H54 (cell line): ENCODE measurements around the gene MARCKSL1.

Experiments
- DNase-seq: peaks from one replicate; pipeline ENCODE4 v3.0.0; 2011; ENCODE audit warnings: low spot score, mixed read lengths; ENCODE audit not compliant: insufficient read length
- FAIRE-seq: peaks from 3 replicates; lab custom pipeline; 2011; peaks lifted over from hg19 to GRCh38; lab: Jason Lieb, UNC
- POLR2A ChIP-seq: IDR thresholded peaks from 2 replicates; pipeline ENCODE4 v1.6.1; 2011; ENCODE audit warnings: low read depth, mild to moderate bottlenecking, low read length

Gene MARCKSL1

DNA sequence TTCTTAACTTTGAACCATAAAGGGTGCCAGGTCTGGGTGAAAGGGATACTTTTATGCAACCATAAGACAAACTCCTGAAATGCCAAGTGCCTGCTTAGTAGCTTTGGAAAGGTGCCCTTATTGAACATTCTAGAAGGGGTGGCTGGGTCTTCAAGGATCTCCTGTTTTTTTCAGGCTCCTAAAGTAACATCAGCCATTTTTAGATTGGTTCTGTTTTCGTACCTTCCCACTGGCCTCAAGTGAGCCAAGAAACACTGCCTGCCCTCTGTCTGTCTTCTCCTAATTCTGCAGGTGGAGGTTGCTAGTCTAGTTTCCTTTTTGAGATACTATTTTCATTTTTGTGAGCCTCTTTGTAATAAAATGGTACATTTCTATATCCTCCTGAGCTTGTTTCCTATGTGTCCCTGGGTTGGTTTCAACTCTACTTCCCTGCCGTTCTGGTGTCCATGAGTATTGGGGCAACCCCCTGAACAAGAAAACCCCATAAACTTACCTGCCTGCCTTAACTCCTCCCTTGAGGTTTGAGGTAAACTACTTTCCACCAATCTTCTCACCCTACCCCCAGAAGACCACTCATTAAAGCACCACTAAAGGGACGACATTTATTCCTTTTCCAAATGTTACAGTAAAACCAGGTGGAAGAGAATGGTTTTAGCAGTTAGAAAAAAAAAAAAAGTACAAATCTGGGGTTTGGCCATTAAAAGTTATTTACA, 2.6 kb downstream of the MARCKSL1 start:
- FAIRE-seq, result no peak
- no peak for DNase-seq
- no peak for TF ChIP-seq POLR2A

DNA sequence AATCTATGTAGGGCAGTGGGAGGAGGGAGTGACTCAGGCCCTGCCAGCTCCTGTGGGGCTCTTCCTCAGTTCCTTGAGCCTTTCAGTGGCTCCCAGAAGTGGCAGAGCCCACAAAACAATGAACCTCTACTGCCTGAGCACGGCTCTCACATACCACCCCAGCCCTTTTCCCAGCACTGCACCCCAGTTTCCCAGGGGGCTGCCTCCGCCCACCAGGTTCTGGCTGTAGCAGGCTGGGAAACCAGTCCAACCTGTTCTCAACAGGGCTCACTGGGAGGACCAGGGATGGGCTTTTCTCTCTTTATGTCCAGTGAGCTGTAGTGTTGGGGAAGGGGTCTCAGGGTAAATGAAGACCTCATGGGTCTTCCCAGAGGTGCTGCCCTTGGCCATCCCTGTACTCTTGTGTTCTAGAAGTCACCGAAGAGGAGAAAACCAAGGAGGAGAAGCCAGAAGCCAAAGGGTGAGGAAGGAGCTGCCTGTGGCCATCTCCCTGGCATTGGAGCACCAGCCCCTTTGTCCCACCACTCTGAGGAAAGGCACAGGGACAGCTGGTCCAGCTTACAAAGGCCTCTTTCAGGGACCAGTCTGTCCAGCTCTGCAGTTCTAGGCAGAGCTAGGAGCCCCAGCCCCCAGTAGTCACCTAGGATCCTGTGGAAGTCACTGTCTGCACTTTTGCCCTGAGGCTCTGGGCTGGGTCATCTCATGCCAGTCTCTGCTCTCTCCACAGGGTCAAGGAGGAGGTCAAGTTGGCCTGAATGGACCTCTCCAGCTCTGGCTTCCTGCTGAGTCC, 3.5 kb downstream of the MARCKSL1 start:
- FAIRE-seq, result no peak
- no peak for DNase-seq
- TF ChIP-seq POLR2A, result no peak

DNA sequence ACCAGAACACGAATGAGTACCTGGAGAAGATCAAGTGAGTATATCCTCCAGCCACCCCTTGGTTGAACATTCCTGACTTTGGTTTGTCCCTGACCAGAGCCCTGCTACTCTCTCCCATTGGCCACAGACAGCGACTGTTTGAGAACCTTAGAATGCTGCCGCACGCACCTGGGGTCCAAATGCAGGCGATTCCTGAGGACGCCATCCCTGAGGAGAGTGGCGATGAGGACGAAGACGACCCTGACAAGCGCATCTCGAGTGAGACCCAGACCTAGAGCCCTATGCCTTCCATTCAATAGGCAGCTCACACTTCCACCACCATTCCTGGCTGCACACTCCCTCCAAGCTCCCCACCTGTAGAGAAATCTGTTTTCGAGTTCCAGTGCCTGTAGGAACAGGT, 4.5 kb downstream of the MARCKSL1 start:
- FAIRE-seq, result no peak
- TF ChIP-seq POLR2A, result no peak
- no peak for DNase-seq

DNA sequence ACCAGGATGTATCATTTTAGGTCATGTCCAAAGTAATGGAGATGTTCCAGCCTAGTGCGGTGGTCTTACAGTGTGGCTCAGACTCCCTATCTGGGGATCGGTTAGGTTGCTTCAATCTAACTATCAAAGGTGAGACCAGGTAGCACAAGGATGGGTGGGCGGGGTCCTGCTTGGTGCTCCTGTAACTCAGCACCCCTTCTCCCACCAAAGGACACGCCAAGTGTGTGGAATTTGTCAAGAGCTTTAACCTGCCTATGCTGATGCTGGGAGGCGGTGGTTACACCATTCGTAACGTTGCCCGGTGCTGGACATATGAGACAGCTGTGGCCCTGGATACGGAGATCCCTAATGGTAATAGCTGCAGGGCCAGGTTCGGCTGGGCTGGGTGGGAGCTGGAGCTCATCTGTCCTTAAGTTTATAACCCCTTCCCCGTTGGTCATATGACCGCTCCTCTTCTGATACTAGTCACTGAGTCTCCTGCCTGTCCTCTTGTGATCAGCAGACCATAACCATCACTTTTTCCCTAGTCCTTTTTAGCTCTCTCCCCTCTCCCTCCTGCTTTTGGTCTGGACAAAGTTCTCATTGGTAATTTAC, 5.4 kb downstream of the MARCKSL1 start:
- no peak for TF ChIP-seq POLR2A
- FAIRE-seq (no peak), DNase-seq (no peak)

DNA sequence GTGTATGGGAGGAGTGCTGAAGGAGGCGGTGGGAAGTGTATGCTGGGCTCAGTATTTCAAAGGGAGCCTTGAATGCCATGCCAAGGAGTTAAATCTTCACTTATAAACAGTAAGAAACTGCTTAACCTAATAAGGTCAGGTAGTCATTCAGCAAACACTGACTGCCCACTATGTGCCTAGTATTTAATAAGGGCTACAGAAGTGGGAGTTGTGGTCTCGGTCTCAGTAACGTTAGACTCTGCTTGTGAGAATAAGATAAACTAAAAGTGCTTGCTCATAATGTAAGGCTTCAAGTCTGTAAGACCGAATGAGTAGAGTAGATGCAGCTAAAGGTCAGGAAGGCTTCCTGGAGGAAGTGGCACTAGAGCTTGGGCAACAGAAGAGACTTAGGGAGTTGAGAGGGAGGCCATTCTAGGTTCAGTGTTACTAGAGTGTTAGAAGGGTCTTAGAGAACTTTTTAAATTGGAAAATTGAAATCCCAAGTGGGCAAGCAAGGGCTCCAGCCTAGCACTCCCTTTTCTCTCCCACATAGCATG, 6.0 kb downstream of the MARCKSL1 start:
- FAIRE-seq (no peak), DNase-seq (no peak)
- no peak for TF ChIP-seq POLR2A

DNA sequence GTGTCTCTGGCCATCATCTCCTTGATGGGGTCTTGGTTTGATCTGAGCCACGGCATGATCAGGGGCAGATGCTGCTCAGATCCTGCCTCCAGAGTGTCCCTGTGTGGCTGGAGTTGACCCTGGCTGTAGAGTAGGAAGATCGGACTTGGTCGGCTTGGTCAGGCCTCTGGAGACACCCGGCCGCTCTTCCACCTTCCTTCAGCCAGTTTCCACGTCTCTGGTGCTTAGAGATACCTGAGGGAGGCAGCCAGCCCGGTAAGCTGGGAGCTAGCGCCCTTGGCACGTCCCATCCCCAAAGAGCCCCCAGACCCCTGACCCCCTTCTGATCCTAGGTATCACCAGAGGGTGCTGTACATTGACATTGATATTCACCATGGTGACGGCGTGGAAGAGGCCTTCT, 8.8 kb downstream of the MARCKSL1 start:
- no peak for TF ChIP-seq POLR2A
- DNase-seq (no peak), FAIRE-seq (no peak)

DNA sequence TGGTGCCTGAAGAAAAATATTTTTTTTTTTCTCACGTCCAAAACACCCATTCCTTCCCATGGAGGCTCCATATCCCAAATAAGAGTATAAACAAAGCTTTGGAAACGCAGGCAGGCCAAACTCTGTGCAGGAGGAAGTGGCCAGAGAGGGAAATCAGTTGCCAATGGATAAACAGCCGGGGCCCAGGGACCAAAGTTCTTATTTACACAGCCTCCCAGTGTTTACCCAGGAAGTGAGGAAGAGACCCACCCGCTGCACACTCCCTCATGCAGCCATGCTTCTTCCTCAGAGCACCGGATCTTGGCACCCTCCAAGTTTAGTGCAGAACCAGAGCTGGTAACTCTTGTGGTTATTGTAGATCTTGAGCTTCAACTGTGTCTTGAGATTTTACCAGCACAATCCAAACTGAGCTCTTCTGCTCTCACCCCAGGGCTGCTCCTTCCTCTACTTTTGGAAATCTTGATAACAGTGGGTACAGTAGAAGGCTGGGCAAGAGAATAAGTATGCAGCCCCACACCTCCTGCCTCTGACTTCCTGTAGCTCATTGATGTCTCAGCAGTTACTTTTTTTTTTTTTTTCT, 14.2 kb downstream of the MARCKSL1 start:
- FAIRE-seq (no peak), DNase-seq (no peak)
- no peak for TF ChIP-seq POLR2A

DNA sequence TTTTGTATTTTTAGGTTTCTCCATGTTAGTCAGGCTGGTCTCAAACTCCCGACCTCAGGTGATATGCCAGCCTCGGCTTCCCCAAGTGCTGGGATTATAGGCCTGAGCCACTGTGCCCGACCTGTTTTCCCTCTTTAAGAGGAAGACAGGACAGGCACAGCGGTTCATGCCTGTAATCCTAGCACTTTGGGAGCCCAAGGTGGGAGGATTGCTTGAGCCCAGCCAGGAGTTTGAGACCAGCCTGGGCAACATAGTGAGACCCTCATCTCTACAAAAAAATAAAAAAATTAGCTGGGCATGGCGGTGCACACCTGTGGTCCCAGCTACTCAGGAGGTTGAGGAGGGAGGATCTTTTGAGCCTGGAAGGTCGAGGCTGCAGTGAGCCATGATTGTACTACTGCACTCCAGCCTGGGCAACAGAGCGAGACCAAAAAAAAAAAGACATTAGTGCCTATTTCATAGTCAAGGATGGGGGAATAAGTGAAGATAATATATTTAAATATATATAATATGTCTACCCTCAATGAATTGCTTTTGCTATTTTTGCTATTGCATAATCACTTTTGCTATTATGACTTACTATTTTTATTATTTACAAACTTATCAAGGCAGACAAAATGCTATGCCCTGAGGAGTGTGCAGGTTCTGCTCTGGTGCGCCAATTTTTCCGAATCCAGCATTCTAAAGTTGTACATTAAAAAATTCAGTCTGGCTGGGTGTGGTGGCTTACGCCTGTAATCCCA, 17.7 kb downstream of the MARCKSL1 start:
- FAIRE-seq (no peak), DNase-seq (no peak)
- no peak for TF ChIP-seq POLR2A

DNA sequence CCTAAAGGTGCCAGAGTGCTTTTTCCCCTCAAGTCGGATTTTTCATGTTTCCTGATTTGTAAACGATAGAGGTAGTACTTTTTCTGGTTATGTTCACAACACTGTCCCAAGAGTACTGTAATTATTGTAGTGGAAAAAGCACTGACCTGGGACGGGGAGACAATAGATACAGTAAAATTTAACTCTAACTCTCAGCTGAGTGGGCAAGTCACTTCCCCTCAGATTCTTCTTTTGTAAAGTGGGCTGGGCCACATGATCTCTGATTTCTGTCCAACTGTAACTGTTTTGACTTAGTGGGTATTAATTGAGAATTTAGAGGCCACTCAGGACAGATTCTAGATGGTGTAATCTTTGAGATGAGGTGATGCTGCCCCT, 19.1 kb downstream of the MARCKSL1 start:
- DNase-seq, result no peak
- TF ChIP-seq POLR2A, result no peak
- no peak for FAIRE-seq

DNA sequence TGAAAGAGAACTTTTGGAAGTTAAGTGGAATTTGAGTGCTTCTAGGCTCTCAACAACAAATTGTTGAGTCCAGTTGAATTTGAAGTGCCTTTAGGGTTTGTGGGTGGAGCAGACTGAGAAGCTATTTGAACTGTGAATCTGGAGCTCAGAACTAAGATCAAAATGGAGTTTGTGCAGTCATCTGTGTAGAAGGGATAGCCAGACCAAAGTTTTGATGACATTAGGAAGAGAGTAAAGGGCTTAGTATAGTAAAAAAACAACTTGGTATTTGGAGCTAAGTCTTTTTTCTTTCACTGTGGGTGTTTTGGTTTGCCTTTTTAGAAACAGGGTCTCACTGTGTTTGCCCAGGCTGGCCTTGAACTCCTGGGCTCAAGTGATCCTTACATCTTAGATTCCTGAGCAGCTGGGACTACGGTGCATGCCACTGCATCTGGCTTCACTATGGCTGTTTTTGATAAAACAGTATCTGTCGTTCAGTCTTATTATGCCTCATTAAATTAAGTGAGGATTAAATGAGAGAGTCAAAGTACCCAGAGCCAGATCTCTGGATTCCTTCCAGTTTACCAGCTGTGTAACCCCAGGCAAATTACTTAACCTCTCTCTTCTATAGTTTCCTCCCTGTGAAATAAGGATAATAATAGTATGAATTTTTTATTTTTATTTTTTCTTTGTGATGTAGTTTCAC, 24.2 kb downstream of the MARCKSL1 start:
- DNase-seq (no peak), FAIRE-seq (no peak)
- TF ChIP-seq POLR2A, result no peak

DNA sequence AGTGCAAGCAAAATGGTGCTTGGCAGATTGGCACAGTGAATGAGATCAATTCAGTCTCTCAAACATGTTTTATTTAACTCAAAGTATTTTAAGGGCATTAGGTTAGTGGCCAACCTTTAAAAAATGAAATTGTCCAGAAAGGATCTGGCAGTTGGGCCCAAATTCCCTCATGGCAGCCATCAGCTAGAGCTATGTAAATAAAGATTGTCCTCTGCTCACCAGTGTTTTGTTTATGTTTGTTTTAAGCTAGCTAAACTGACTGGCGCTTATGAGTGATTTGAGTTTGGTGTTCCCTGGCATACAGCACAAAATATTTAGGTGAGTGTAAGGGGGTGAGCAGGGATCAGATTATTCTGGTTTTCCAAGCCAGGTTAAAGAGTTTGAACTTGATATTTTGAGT, 26.1 kb downstream of the MARCKSL1 start:
- DNase-seq (no peak), FAIRE-seq (no peak)
- no peak for TF ChIP-seq POLR2A

DNA sequence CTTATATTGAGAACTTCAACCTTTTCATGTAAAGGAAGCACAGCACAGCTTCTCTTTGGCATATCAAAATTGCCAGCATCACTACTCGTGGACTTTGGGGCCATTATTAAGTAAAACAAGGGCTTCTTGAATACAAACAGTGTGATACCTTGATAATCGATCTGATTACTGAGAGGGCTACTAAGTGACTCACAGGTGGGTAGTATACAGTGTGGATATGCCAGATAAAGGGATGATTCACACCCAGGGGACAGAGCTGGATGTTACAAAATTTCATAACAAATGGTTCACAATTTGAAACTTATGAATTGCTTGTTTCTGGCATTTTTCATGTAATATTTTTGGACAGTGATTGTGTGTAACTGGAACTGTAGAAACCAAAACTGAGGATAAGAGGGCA, 28.7 kb downstream of the MARCKSL1 start:
- DNase-seq (no peak), FAIRE-seq (no peak)
- TF ChIP-seq POLR2A, result no peak

DNA sequence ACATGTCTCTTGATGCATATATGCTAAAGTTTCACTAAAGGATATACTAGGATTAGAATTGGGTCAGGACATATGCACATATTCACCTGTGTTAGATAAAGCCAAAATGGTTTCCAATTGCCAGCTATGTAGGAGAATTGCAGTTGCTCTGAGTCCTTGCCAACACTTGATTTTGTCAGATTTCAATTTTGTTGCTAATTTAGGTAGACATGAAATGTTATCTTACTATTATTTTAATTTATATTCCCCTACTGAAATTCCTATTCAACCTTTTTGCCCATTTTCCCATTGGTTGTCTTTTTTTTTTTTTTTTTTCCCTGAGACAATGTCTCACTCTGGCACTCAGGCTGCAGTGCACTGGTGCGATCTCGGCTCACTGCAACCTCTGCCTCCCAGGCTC, 30.7 kb downstream of the MARCKSL1 start:
- no peak for DNase-seq
- FAIRE-seq, result no peak
- TF ChIP-seq POLR2A, result no peak
